ENCODE data around the gene LRCH4. TPM values are rescaled to one million over a fixed set of nuclear protein-coding genes. Genes with fewer than 3 reads are reported as not detected.
A peak's percentile ranks its signal among the peaks of the same experiment; 100 is the strongest.

The LRCH4 gene
- total and polyA plus RNA-seq, 8 donors = 16.4 to 106 (median 27.7) TPM

- WGBS, 2 donors = 93 to 95% methylated on average over 23 of the region's 23 CpGs
- Histone ChIP-seq H3K4me3 (no peak overlapping the region), H3K4me1 (no peaks in the 10 kb centered on the region), H3K9me3 (no peaks in the 10 kb centered on the region), H3K27me3 (no peaks in the 10 kb centered on the region), H3K36me3 (no peaks in the 10 kb centered on the region), H3K27ac (no peak overlapping the region)
- intact Hi-C loops (cut with DNase I) = no loop called here
- DNase-seq (peak in 1 of 6 donors; percentile 14), FAIRE-seq (no peak), ATAC-seq (no peak)
- TF ChIP-seq, protein P1, sequence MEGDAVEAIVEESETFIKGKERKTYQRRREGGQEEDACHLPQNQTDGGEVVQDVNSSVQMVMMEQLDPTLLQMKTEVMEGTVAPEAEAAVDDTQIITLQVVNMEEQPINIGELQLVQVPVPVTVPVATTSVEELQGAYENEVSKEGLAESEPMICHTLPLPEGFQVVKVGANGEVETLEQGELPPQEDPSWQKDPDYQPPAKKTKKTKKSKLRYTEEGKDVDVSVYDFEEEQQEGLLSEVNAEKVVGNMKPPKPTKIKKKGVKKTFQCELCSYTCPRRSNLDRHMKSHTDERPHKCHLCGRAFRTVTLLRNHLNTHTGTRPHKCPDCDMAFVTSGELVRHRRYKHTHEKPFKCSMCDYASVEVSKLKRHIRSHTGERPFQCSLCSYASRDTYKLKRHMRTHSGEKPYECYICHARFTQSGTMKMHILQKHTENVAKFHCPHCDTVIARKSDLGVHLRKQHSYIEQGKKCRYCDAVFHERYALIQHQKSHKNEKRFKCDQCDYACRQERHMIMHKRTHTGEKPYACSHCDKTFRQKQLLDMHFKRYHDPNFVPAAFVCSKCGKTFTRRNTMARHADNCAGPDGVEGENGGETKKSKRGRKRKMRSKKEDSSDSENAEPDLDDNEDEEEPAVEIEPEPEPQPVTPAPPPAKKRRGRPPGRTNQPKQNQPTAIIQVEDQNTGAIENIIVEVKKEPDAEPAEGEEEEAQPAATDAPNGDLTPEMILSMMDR (IDR thresholded peaks at IDR 0.05) = no peak
Measured at GRCh38 chr7:100620804-100621203, 34.9 kb upstream of the LRCH4 start.

- intact Hi-C loops (cut with DNase I) = no loop called here
- TF ChIP-seq, protein P1 (IDR thresholded peaks at IDR 0.05) = no peak
- H3K4me3 ChIP-seq = no peak overlapping the region
- H3K9me3 ChIP-seq = no peaks in the 10 kb centered on the region
- DNase-seq (no peak), FAIRE-seq (no peak), ATAC-seq (no peak)
- H3K27ac ChIP-seq = no peak overlapping the region
- H3K36me3 ChIP-seq = no peaks in the 10 kb centered on the region
- H3K4me1 ChIP-seq = no peaks in the 10 kb centered on the region
- H3K27me3 ChIP-seq = no peaks in the 10 kb centered on the region
- WGBS, 2 donors = 88 to 90% methylated on average over 6 of the region's 6 CpGs
Measured at GRCh38 chr7:100620239-100620638, 34.3 kb upstream of the LRCH4 start.

DNA sequence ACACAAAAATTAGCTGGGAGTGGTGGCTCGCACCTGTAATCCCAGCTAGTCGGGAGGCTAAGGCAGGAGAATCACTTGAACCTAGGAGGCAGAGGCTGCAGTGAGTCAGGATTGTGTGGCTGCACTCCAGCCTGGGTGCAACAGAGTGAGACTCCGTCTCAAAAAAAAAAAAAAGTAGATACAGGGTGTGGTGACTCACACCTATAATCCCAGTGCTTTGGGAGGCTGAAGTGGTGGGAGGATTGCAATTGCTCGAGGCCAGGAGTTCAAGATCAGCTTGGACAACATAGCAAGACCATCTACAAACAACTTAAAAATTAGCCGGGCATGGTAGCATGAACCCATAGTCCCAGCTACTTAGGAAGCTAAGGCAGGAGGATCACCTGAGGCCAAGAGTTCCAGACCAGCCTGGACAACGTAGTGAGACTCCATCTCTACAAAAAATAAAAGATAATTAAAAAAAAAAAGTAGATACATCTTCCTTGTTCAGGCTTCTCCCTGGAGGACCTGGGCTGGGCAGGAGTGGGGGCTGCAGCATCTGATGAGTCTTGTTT is 28.5 kb upstream of the LRCH4 start:
- FAIRE-seq = no peak
- Histone ChIP-seq H3K9me3 (no peaks in the 10 kb centered on the region), H3K4me3 (no peak overlapping the region), H3K4me1 (peaks cover 0 to 5% (median 0%) of the 10 kb centered on the region in 3 donors), H3K27me3 (no peaks in the 10 kb centered on the region), H3K36me3 (no peaks in the 10 kb centered on the region), H3K27ac (no peak overlapping the region)
- 80 to 81% methylated on average over 6 of the region's 6 CpGs for WGBS, 2 donors
- TF ChIP-seq, protein P1 (IDR thresholded peaks at IDR 0.05) = no peak
- intact Hi-C loops (cut with DNase I) = no loop called here
- ATAC-seq = no peak
- DNase-seq = peak in 1 of 6 donors; percentile 8

- FAIRE-seq = no peak
- 85 to 86% methylated on average over 13 of the region's 13 CpGs for WGBS, 2 donors
- TF ChIP-seq, protein P1 (IDR thresholded peaks at IDR 0.05) = no peak
- no peaks in the 10 kb centered on the region for H3K36me3 ChIP-seq
- no peaks in the 10 kb centered on the region for H3K9me3 ChIP-seq
- no peaks in the 10 kb centered on the region for H3K27me3 ChIP-seq
- no peak for ATAC-seq
- H3K4me1 ChIP-seq = peaks cover 0 to 5% (median 0%) of the 10 kb centered on the region in 3 donors
- no peak for DNase-seq
- peak overlapping the region in 2 of 4 donors; percentile 74 for H3K4me3 ChIP-seq
- no peak overlapping the region for H3K27ac ChIP-seq
- intact Hi-C loops (cut with DNase I) = no loop called here
Measured at GRCh38 chr7:100613412-100614175, 27.7 kb upstream of the LRCH4 start.

Data from pancreas (tissue), 10 donors.